LNCaP clone FGC (cell line): Measurements from ENCODE around the gene ANKH.

Experiments
- DNase-seq: peaks from one replicate; pipeline ENCODE4 v3.0.0-alpha.2; 2011; ENCODE audit warnings: low read depth
- H3K4me3 ChIP-seq: 2 replicates; pipeline ENCODE4 v1.5.1; 2011; ENCODE audit warnings: mild to moderate bottlenecking, low read depth, low read length, control low read depth
- CTCF ChIP-seq: IDR thresholded peaks from 2 replicates; pipeline ENCODE4 v1.5.1; 2012; ENCODE audit warnings: mild to moderate bottlenecking; ENCODE audit not compliant: control insufficient read depth, insufficient read depth; ENCODE audit errors: extremely low read depth

The ANKH gene

GRCh38 chr5:14913096-14913495 lies 41.5 kb upstream of the ANKH start:
- TF ChIP-seq CTCF, result no peak
- DNase-seq, result no peak
- no peak overlapping the region for H3K4me3 ChIP-seq

DNA sequence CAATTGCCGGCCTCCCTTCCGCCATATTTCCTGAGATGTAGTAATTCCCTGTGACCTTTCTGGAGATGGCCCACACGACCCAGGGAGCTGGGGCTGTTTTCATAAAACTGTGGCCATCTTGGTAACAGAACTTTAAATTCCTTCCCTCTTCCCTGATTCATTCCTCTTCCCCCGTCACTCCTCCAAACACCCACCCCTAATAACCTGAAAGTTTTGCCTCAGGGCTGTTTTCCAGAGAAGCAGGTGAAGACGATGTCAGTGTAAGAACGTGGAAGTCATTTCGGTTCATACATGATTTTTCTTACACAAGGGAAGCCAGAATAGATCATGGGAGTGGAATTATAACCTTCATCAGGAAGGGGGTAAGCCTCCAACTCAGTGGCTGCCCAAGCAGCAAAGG lies 40.6 kb upstream of the ANKH start:
- no peak for DNase-seq
- no peak overlapping the region for H3K4me3 ChIP-seq
- no peak for TF ChIP-seq CTCF

- no peak overlapping the region for H3K4me3 ChIP-seq
- TF ChIP-seq CTCF, result no peak
- no peak for DNase-seq
Measured at GRCh38 chr5:14909369-14909768, 37.8 kb upstream of the ANKH start.

DNA sequence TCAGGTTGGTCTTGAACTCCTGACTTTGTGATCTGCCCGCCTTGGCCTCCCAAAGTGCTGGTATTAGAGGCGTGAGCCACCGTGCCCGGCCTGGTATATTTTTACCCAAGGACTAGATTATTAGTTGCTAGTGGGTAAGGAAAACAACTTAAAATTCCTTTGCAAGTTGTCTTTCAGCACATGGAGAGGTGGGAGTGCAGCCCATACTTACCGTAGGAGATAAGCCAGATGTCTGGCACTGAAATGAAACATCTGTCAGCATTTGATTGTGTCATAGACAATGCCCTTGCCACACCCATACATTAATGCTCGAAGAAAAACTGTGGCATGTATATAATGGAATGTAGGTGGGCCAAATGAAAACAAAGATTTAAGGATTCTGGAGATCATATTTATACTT lies 36.6 kb upstream of the ANKH start:
- no peak for DNase-seq
- no peak for TF ChIP-seq CTCF
- no peak overlapping the region for H3K4me3 ChIP-seq

DNA sequence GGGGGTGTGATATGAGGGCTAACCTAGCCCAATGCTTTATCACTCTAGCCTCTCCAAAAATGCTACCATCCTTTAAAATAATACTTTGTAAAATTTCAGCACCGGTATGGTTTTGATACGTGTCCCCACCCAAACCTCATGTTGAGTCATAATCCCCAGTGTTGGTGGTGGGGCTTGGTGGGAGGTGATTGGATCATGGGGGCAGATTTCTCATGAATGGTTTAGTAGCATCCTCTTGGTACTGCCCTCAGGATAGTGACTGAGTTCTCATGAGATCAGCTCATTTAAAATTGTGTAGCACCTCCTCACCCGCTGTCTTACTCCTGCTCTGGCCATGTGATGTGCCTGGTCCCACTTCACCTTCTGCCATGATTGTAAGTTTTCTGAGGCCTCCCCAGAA lies 35.0 kb upstream of the ANKH start:
- no peak for TF ChIP-seq CTCF
- no peak overlapping the region for H3K4me3 ChIP-seq
- DNase-seq, result no peak

- no peak overlapping the region for H3K4me3 ChIP-seq
Measured at GRCh38 chr5:14902826-14903560, 31.4 kb upstream of the ANKH start.

More at GRCh38 chr5:14902826-14903560, 31.4 kb upstream of the ANKH start:
- TF ChIP-seq CTCF, result no peak
- DNase-seq, result no peak
